Measurements from ENCODE around the gene WWOX. TPM values are rescaled to one million over a fixed set of nuclear protein-coding genes. Genes with fewer than 3 reads are reported as not detected.

The WWOX gene
- total RNA-seq, 1 experiment from 2014 or later, result 15.6 TPM

DNA sequence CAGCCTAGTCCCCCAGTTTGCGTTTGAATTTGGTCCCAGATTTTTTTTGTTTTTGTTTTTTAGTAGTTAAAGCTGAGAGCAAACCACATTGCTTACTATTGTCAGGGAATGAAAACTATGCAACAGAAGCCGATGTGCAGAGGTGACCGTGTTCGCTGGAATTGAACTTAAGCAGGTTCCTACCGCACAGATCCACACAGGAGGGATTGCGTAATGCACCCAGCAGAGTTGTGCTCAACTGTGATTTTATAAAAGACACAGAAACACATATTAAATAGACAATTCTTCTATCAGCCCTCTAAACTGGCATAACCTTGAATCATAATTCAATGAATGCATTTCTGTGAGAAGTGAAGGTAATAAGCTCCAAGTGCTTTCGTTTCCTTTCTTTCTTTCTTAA is 443.0 kb downstream of the WWOX start:
- no peaks in the 10 kb centered on the region for H3K23me2 ChIP-seq (ENCODE audit: insufficient read length, low read depth, low read length, poor library complexity, severe bottlenecking)
- no peak overlapping the region for H3T11ph ChIP-seq (ENCODE audit: low read length)
- Mint-ChIP-seq H3K9me3 (no peaks in the 10 kb centered on the region), H3K4me1 (no peaks in the 10 kb centered on the region), H3K4me3 (no peak overlapping the region), H3K27ac (no peak overlapping the region), H3K36me3 (ENCODE audit: insufficient read depth in 1 of 3, low read depth in 3 of 3) (no peaks in the 10 kb centered on the region), H3K27me3 (ENCODE audit: low read depth) (no peaks in the 10 kb centered on the region)
- WGBS (ENCODE audit: extremely low coverage, insufficient read length, low lambda C conversion rate), result no CpG with 5 or more reads among the region's 7 CpGs
- H3K9ac ChIP-seq (ENCODE audit: extremely low read depth, insufficient read length, low read length), result no peak overlapping the region
- H3K79me1 ChIP-seq (ENCODE audit: insufficient read depth, low read depth, low read length, poor library complexity, severe bottlenecking), result no peaks in the 10 kb centered on the region
- H4K20me1 ChIP-seq (ENCODE audit: control insufficient read depth, insufficient read depth, insufficient read length), result no peaks in the 10 kb centered on the region
- H3K4me2 ChIP-seq (ENCODE audit: insufficient read depth, insufficient read length, low read length), result no peak overlapping the region
- H3K27me3 ChIP-seq (ENCODE audit: insufficient read depth, low read length), result no peaks in the 10 kb centered on the region
- no peak overlapping the region for H4K8ac ChIP-seq (replicated peaks; ENCODE audit: insufficient read length, low read depth, low read length)
- H3K23ac ChIP-seq (ENCODE audit: insufficient read length, low read depth, low read length), result no peak overlapping the region
- no peak overlapping the region for H2AFZ ChIP-seq (ENCODE audit: low read length)
- no peak for DNase-seq
- H3K4ac ChIP-seq (ENCODE audit: low read depth, low read length), result no peak overlapping the region
- H3K4me1 ChIP-seq (ENCODE audit: insufficient read depth, low read length), result no peaks in the 10 kb centered on the region
- H2BK20ac ChIP-seq (ENCODE audit: low read depth, low read length, poor library complexity, severe bottlenecking), result no peak overlapping the region
- H3K14ac ChIP-seq (ENCODE audit: insufficient read depth, low read length), result no peak overlapping the region
- H4K5ac ChIP-seq (ENCODE audit: insufficient read length, low read depth, low read length), result no peak overlapping the region
- H2AK5ac ChIP-seq (ENCODE audit: insufficient read length, low read length), result no peak overlapping the region
- no peak for TF ChIP-seq CTCF (conservative IDR thresholded peaks at IDR 0.05)
- no peak overlapping the region for H2BK5ac ChIP-seq (ENCODE audit: insufficient read length, low read length)
- H4K91ac ChIP-seq (ENCODE audit: insufficient read length, low read depth, low read length), result no peak overlapping the region
- H3K79me2 ChIP-seq (ENCODE audit: insufficient read depth, low read length), result no peaks in the 10 kb centered on the region
- H3K27ac ChIP-seq (ENCODE audit: insufficient read length, low read depth, low read length), result no peak overlapping the region
- H2BK15ac ChIP-seq (ENCODE audit: low read depth, low read length), result no peak overlapping the region
- no peak overlapping the region for H3K56ac ChIP-seq (ENCODE audit: insufficient read length, low read depth, low read length)
- no peak overlapping the region for H2BK12ac ChIP-seq (ENCODE audit: insufficient read length, low read depth, low read length)
- H2BK120ac ChIP-seq (ENCODE audit: low read depth, low read length, poor library complexity, severe bottlenecking), result no peak overlapping the region
- no peaks in the 10 kb centered on the region for H3K9me3 ChIP-seq (ENCODE audit: control insufficient read depth, low read depth, low read length)
- H3K18ac ChIP-seq (ENCODE audit: insufficient read length, low read depth, low read length), result no peak overlapping the region
